Endothelial cell of umbilical vein (primary cell): ENCODE data around the gene MEPE. TPM values are rescaled to one million over a fixed set of nuclear protein-coding genes. Genes with fewer than 3 reads are reported as not detected.
"Not testable (repeated sequence)": the region's sequence is repeated elsewhere in the genome, so short reads cannot be mapped to it uniquely, and the experiment has no call there.

Experiments used
- BruUV-seq: library from RNA; stranded (reverse); fragments of 400-500 nt; replicated peaks from 2 replicates; lab custom pipeline; 2021; lab: Mats Ljungman, UMichigan
- CTCF ChIA-PET: fragments of 300-600, 350-600 bp; sonication (Branson Sonifier 250); formaldehyde crosslinking; loops from one replicate; lab custom pipeline; 2021; ENCODE audit warnings: antibody characterized with exemption, inconsistent platforms; lab: Charles Lee
- POLR2A ChIA-PET: fragments of 300-600, 350-600 bp; sonication (Branson Sonifier 250); formaldehyde crosslinking; loops from one replicate; lab custom pipeline; 2021; ENCODE audit warnings: antibody characterized with exemption, inconsistent platforms; lab: Charles Lee
- DNase-seq: peaks from one replicate; pipeline ENCODE4 v3.0.0-alpha.2; 2011; ENCODE audit warnings: low read depth, low spot score
- FAIRE-seq: peaks from 2 replicates; lab custom pipeline; 2011; peaks lifted over from hg19 to GRCh38; lab: Jason Lieb, UNC
- H2AFZ ChIP-seq: 2 replicates; pipeline ENCODE4 v1.6.0; 2012; ENCODE audit warnings: low read depth, low read length, control low read depth, inconsistent platforms
- H3K27ac ChIP-seq: 2 replicates; pipeline ENCODE4 v1.5.1; 2011; ENCODE audit warnings: low read depth, mild to moderate bottlenecking, control low read depth, low read length, moderate library complexity; ENCODE audit not compliant: insufficient read depth
- H3K27me3 ChIP-seq, 2 experiments: 2 replicates each; pipeline versions ENCODE4 v1.6.0 to v1.6.1; 2011; ENCODE audit warnings: low read length in 2 of 2, mixed read lengths in 1 of 2; ENCODE audit not compliant: control insufficient read depth in 2 of 2, insufficient read depth in 2 of 2
- H3K36me3 ChIP-seq, 2 experiments: 2 replicates in 1 of 2; 3 replicates in 1 of 2; pipeline ENCODE4 v1.5.1; 2011; ENCODE audit warnings: low read length in 2 of 2, mild to moderate bottlenecking in 1 of 2, moderate library complexity in 1 of 2; ENCODE audit not compliant: control insufficient read depth in 2 of 2, insufficient read depth in 2 of 2; ENCODE audit errors: extremely low read depth in 1 of 2
- H3K4me1 ChIP-seq: 3 replicates; pipeline ENCODE4 v1.5.1; 2011; ENCODE audit warnings: mild to moderate bottlenecking, low read length; ENCODE audit not compliant: control insufficient read depth, insufficient read depth; ENCODE audit errors: extremely low read depth
- H3K4me2 ChIP-seq: 2 replicates; pipeline ENCODE4 v1.6.1; 2011; ENCODE audit warnings: low read length, control low read depth, mixed read lengths; ENCODE audit not compliant: insufficient read depth
- H3K4me3 ChIP-seq, 3 experiments: fragments of 200-600 bp in 1 of 3; sonication (generic), shearing (Covaris generic) in 1 of 3; replicated peaks in 1 of 3; 2 replicates each; pipeline ENCODE4 v1.5.1; 2011 to 2016; ENCODE audit warnings: control low read depth in 3 of 3, low read length in 3 of 3, mild to moderate bottlenecking in 2 of 3, inconsistent platforms in 1 of 3, low read depth in 1 of 3, moderate library complexity in 1 of 3; ENCODE audit not compliant: insufficient read depth in 1 of 3
- H3K79me2 ChIP-seq: 2 replicates; pipeline ENCODE4 v1.6.0; 2012; ENCODE audit warnings: low read length, inconsistent platforms; ENCODE audit not compliant: control insufficient read depth, insufficient read depth
- H3K9ac ChIP-seq: replicated peaks from 2 replicates; pipeline ENCODE3; 2011; ENCODE audit warnings: low read length, control low read depth; ENCODE audit not compliant: insufficient read depth; ENCODE audit errors: extremely low read depth
- H3K9me1 ChIP-seq: replicated peaks from 3 replicates; pipeline ENCODE4 v1.6.0; 2011; ENCODE audit warnings: mild to moderate bottlenecking, low read length; ENCODE audit not compliant: control insufficient read depth, insufficient read depth; ENCODE audit errors: extremely low read depth
- H3K9me3 ChIP-seq: replicated peaks from 2 replicates; pipeline ENCODE4 v1.5.1; 2012; ENCODE audit warnings: low read length, inconsistent platforms; ENCODE audit not compliant: control insufficient read depth, insufficient read depth
- H4K20me1 ChIP-seq: replicated peaks from 2 replicates; pipeline ENCODE3; 2011; ENCODE audit warnings: mild to moderate bottlenecking, low read length; ENCODE audit not compliant: control insufficient read depth, insufficient read depth; ENCODE audit errors: extremely low read depth
- CTCF ChIP-seq, 2 donors: IDR thresholded peaks; 1 replicate in 1 of 2; 2 replicates in 1 of 2; pipeline ENCODE4 v1.5.1; 2011; ENCODE audit warnings: low read length in 2 of 2, mild to moderate bottlenecking in 2 of 2, moderate library complexity in 2 of 2, control low read depth in 1 of 2, inconsistent platforms in 1 of 2, low read depth in 1 of 2; ENCODE audit not compliant: insufficient read depth in 1 of 2; ENCODE audit errors: extremely low read depth in 1 of 2
- EZH2 ChIP-seq: IDR thresholded peaks from 2 replicates; pipeline ENCODE4 v1.6.1; 2012; ENCODE audit warnings: borderline replicate concordance, low read depth, mild to moderate bottlenecking, moderate library complexity, low read length, inconsistent platforms; ENCODE audit not compliant: severe bottlenecking
- FOS ChIP-seq: IDR thresholded peaks from 2 replicates; pipeline ENCODE4 v1.6.1; 2011; ENCODE audit warnings: mild to moderate bottlenecking, low read length, moderate library complexity, borderline replicate concordance; ENCODE audit not compliant: insufficient read depth
- GATA2 ChIP-seq: IDR thresholded peaks from 2 replicates; pipeline ENCODE4 v1.7.0; 2011; ENCODE audit warnings: low read depth, mild to moderate bottlenecking, moderate library complexity, mixed read lengths, low read length; ENCODE audit not compliant: insufficient read length, insufficient read depth
- JUN ChIP-seq: IDR thresholded peaks from 2 replicates; pipeline ENCODE4 v1.6.1; 2011; ENCODE audit warnings: borderline replicate concordance, low read depth; ENCODE audit not compliant: insufficient read length, insufficient read depth
- MAX ChIP-seq: IDR thresholded peaks from 2 replicates; pipeline ENCODE4 v1.6.1; 2011; ENCODE audit not compliant: insufficient read depth, insufficient read length
- POLR2A ChIP-seq: IDR thresholded peaks from 2 replicates; pipeline ENCODE4 v1.6.1; 2012; ENCODE audit warnings: low read depth, mild to moderate bottlenecking, control low read depth, low read length
- POLR2AphosphoS5 ChIP-seq: IDR thresholded peaks from 2 replicates; pipeline ENCODE4 v1.6.1; 2012; ENCODE audit warnings: low read depth, mild to moderate bottlenecking, control low read depth, low read length, moderate library complexity; ENCODE audit not compliant: insufficient read depth
- dilution Hi-C: fragments of 300-500 bp; cut with MboI; formaldehyde crosslinking; loops from one replicate; pipeline ENCODE4 v1.15.0; 2019; ENCODE audit warnings: low sequenced_read_pairs; ENCODE audit not compliant: extremely low pct_ligation_motif_present
- intact Hi-C: fragments of 100-400 bp; cut with micrococcal nuclease; formaldehyde crosslinking; loops from one replicate; pipeline ENCODE4 v1.10.0; 2022
- polyA plus RNA-seq, 4 experiments: library from polyadenylated mRNA; depleted of rRNA in 3 of 4; stranded (reverse) in 3 of 4; unstranded in 1 of 4; fragments of >200 nt; gene quantifications; 2 replicates each; pipeline versions ENCODE4 v1.2.1 to v1.2.3, GENCODE V29; 2011 to 2012; ENCODE audit warnings: missing spikeins in 1 of 4
- total RNA-seq: library from RNA; stranded (reverse); gene quantifications from 2 replicates; pipeline ENCODE4 v1.2.3, GENCODE V29; 2021

MEPE gene
- total and polyA plus RNA-seq, 2 donors (not counting 3 experiments of a cell fraction or from before 2014, with no cell fraction given): not detected

GRCh38 chr4:87886083-87886482 lies 53.3 kb downstream of the MEPE start:
- Histone ChIP-seq H4K20me1 (no peaks in the 10 kb centered on the region), H3K9me3 (no peaks in the 10 kb centered on the region), H3K36me3 (no peaks in the 10 kb centered on the region), H2AFZ (no peak overlapping the region), H3K27ac (no peak overlapping the region), H3K9me1 (no peaks in the 10 kb centered on the region), H3K4me3 (no peak overlapping the region), H3K27me3 (no peaks in the 10 kb centered on the region), H3K4me2 (no peak overlapping the region), H3K9ac (no peak overlapping the region), H3K79me2 (no peaks in the 10 kb centered on the region), H3K4me1 (no peaks in the 10 kb centered on the region)
- TF ChIP-seq EZH2: no peak
- no peak for TF ChIP-seq CTCF (IDR thresholded peaks at IDR 0.05; ENCODE audit: extremely low read depth in 1 of 2, insufficient read depth in 1 of 2, low read depth in 1 of 2, low read length in 2 of 2)
- TF ChIP-seq POLR2AphosphoS5: no peak
- no peak for TF ChIP-seq FOS
- TF ChIP-seq JUN: no peak
- no peak for TF ChIP-seq GATA2
- TF ChIP-seq POLR2A: no peak
- TF ChIP-seq MAX: no peak
- POLR2A ChIA-PET: no interaction called here
- intact Hi-C loops (no loop called here), dilution Hi-C loops (no loop called here)
- FAIRE-seq (no peak), DNase-seq (no peak)
- no TSS peak for BruUV-seq
- CTCF ChIA-PET: interaction anchor here (2.1 kb wide), 1 partner anchor 88 kb away, joined by 5 read pairs; no protein-coding TSS in a partner anchor

- POLR2A ChIA-PET, intact Hi-C loops, H3K27me3 ChIP-seq, H2AFZ ChIP-seq, H4K20me1 ChIP-seq, H3K27ac ChIP-seq, H3K79me2 ChIP-seq, FAIRE-seq, H3K9me3 ChIP-seq, CTCF ChIA-PET, H3K4me2 ChIP-seq, DNase-seq, H3K36me3 ChIP-seq, H3K4me1 ChIP-seq, BruUV-seq, H3K4me3 ChIP-seq, H3K9me1 ChIP-seq, dilution Hi-C loops, H3K9ac ChIP-seq: not testable (repeated sequence)
Measured at GRCh38 chr4:87890753-87891152, 58.0 kb downstream of the MEPE start.
